ENCODE results near the gene TRAFD1.

The TRAFD1 gene

DNA sequence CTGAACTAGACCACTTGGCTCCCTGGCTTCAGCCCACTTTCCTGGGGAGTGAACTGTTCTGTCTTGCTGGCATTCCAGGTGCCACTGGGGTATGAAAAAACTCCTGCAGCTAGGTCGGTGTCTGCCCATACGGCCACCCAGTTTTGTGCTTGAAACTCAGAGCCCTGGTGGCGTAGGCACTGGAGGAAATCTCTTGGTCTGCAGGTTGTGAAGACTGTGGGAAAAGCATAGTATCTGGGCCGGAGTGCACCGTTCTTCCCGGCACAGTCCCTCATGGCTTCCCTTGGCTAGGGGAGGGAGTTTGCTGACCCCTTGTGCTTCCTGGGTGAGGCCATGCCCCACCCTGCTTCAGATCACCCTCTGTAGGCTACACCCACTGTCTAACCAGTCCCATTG, 33.8 kb downstream of the TRAFD1 start:
- DNase-seq = no peak

DNA sequence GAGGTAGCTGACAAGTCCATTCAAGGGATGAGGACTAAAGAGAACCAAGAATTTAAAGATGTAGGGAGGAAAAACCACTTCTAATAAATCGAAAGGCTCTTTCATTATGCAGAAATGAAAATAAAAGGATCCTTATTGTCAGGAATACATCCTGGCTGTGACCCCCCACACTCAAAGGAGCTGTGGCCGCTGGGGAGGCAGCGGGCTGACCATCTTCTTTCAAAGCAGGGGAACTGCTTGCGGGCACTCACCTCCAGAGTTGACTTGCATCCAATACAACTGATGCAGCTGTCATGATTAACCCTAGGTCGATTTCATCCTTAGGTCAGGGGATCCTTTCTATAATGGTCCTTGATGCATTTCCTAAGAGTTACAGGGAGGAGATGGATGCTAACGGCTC, 35.3 kb downstream of the TRAFD1 start:
- no peak for DNase-seq

- DNase-seq = no peak
These were observed 36.4 kb downstream of the TRAFD1 start for GRCh38 chr12:112161711-112162110.

DNA sequence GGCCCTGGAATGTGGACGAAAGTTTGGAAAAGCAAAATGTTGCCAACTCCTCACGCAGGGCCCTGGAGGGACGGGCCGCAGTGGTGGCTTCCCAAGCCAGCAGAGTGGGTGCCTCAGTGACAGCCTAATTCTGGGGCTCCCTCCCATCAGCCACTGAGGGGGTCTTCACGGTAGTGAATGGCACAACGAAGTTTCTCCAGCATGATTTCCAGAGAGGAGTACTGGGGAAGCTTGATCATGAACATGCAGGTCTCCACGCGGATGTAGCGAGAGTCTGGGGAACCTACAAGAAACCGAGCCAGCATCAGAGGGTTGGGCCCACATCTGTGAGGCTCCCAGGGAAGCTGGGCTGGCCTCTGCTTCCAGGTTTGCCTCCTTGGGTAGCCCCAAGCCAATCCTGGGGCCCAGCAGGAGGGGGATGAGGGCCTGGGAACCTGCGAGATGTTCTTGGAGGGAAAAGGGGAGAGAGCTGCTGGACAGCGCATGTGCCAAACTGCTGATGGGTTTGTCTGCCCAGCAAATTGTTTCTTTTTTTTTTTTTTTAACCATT, 37.0 kb downstream of the TRAFD1 start:
- no peak for DNase-seq

- no peak for DNase-seq
These were observed 37.7 kb downstream of the TRAFD1 start for GRCh38 chr12:112163056-112163455.

GRCh38 chr12:112163471-112163991, 38.2 kb downstream of the TRAFD1 start:
- DNase-seq = no peak

DNA sequence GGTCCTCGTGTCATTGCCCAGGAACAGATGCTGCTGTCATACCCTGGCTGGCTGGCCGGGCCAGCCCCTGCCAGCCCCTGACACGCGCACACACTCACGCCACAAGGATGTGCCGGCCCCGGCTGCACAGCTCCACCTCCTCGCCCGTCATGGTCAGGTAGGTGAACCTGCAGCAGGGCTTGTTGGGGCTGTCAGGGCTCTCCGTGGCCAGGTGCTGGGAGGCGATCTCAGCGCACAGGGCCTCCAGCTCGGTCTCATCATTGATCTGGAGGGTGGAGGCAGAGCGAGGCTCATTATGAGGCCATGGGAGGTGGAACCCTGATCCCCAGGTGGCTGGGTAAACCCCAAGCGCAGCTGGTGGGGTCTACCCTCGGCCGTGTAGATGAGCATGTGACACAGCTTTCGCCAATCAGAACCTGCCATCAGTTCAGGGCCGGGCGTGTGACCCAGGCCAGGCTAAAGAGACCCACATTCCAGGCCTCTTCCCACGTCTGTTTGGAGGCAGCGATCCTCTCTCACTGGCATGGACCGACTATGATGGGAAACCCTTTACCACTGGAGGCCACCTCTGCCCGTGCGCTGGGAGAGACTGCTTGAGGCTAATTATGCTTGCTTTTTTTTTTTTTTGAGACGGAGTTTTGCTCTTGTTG, 38.8 kb downstream of the TRAFD1 start:
- no peak for DNase-seq

- no peak for DNase-seq
These were observed 40.3 kb downstream of the TRAFD1 start for GRCh38 chr12:112165624-112166023.

DNA sequence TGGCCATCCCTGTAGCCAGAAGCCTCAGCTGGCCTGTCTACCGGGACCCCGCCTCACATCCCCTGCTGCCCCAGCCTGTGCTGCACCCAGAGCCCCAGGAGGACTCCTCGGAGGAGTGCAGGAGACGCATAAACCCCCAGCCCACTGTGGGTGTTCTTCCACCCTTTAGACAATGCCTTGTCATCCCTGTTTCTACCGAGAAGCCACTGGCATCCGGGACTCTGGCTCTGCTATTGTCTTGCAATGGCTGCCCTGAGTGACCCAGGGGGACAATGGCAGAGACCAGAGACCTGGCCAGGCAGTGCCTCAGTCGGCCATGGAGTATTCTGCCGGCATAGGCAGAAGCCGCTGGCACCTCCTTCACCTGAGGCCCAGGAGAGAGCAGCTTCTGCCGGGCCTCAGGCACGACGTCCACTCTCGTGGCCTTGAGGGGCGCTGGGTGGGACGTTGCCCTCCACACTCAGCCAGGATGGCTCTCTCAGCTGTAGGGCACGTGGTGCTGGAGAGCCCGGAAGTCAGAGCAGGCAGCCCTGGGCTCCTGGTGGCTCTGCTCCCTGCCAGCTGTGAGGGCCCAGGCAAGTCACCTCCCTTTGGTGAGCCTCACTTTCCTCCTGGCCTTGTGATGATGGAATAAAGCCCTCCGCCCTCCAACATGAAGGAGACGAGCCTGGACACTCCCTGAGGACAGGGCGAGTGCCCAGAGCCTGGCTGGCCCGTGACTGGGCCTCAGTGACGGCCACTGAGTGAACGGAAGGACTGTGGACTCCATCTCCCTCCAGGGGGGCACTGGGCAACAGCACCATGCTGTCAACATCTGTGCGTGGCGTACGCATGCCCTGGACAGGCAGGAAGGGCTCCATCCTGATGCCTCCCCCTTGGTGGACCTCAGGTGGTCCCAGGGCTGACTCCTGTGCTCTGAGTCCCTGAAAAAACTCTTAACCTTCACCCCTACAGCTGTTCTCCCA, 41.0 kb downstream of the TRAFD1 start:
- DNase-seq = no peak

DNA sequence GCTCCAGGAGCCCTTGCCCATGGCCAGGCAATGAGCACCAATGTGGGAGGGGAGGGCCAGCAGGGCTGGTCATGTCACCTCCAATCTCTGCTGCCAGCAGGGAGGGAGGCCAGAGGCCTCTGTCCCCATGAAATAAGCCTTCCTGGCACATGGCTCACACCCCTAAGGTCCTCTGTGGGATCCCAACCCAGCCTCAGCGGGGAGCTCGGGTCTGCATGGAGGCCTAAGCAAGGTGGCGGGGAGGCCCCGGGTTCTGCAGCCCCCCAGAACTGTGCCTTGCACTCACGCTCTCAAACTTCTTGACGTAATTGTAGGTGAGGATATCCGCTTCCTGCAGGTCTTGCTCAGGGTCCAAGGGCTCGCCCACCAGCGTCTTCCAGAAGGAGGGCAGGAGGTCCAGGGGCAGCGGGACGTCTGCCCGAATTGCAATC, 41.7 kb downstream of the TRAFD1 start:
- no peak for DNase-seq

DNA sequence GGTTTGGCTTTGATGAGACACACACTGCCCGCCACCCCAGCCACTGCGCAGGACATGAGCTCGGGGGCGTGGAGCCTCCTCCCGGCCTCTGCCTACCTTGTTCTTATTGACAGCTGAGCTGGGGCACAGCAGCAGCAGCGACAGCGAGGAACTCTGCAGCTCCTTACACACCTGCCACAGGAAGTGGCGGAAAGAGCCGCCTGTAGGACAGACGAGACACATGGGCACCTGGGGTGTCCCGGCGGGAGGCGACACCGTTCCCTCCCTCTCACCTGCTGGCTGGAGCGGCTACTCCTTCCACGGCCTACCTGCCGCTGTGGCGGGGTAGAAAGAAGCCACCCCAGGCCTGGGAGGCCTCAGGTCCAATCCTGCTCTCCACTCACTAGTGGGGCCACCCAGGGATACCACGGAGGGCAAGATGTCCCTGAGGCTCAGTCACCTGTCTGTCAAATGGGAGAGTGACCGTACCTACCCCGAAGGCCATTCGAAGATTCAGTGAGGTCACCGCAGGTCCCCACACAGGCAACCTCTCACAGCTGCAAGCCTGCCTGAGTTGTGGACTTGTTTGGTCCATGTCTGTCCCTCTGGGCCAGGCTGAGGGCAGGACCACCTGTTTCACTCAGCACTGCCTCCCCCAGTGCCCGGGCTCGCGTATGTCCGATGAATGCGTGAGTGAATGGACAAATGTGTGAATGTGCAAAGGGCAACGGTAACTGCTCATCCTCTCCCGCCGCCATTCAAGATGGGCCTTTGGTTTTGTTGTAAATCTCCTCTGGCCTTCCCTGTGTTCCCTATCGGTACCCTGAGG, 42.6 kb downstream of the TRAFD1 start:
- DNase-seq = no peak

DNA sequence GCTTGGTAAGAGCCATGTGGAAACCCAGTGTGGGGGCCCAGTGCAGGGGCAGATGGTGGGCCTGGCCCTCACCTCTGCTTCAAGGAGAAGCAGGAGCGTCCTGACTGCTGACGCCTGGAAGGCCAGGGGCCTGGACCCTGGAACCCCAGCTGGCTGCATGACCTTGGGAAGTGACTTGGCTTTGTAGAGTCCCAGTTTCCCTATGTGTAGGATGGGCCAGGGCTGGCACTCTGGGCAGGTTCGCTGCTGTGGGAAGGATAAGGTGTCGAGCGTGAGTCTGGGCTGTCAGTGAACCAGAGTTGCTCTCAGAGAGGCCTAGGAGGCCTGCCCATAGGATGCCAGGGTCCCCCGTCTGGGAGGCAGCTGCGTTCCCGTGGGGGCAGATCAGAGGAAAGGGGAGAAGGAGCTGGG, 43.2 kb downstream of the TRAFD1 start:
- DNase-seq = no peak

DNA sequence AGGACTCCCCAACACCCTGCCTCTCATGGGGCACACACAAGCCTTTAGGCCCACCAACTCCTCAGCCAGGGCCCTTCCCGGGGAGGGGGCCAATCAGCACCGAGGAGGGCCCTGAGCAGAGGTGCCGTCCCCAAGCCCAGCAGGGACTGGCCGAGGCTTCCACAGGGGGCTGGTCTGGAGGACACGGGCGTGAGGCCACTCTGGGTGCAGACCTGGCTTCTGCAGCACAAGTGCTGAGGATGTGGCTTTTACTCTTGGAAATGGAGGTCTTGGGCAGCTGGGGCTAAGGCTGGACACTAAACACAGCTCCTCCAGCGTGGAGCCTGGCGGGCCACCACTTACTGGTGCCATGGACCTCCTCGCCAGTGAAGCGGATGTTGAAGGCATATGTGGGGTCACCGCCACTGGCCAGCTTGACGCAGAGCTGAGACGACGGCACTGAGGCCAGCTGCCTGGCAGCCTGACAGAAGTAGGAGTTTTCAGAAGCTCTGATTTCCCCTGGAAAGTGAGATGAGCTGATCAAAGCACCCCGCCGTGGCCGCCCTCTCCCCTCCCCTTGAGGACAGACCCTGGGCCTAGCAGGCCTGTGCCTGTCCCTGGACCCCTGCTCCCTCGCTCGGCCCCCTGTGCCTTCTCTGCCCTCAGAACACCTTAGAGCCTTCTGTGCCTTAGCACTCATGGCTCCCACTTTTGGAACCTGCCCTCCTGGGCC, 44.0 kb downstream of the TRAFD1 start:
- no peak for DNase-seq

DNA sequence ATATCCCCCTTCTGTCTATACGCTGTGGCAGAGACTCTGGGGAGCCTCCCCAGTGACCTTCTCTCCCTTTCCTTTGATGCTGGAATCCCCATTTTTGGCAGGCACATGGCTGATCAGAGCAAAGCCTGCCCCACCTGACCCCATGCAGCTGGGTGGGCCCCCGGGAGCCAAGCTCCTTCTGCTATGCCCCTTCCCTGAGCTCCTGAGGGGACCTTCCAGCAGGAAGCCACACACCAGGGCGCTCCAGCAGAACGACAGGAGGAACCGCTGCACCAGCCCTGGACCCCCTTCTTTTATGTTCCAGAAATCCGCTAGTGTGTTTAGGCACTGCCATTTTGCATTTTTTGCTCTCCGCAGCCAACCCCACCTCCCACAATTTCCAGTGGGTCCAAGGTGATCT, 44.6 kb downstream of the TRAFD1 start:
- no peak for DNase-seq

GRCh38 chr12:112170376-112170775, 45.0 kb downstream of the TRAFD1 start:
- DNase-seq = no peak

DNA sequence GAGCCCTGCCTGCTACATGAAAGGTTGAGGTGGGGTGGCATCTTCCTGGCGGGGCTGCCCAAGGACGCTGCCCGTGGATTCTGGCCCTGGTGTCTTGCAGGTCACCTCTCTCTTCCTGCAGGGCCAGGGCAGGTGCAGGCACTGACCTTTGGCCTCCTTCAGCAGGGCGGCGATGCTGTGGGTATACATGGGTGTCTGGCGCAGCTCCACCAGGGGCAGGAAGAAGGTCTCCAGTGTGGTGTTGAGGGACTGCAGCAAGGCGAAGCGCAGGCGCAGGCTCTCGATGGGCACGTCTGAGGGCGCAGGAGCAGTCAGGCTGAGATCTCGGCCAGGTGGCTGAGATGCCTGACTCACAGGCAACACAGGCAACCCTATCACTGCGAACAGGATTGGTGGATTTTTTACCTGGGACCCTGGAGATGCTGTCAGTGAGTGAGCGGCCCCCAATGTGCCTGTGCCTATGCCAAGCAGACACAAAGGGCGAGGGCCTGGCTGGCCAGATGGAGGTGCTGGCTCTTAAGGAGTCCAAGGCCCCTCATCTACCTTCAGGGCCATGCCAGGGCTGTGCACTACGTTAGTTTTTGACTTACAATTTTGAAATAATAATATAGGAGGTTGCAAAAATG, 45.7 kb downstream of the TRAFD1 start:
- no peak for DNase-seq

DNA sequence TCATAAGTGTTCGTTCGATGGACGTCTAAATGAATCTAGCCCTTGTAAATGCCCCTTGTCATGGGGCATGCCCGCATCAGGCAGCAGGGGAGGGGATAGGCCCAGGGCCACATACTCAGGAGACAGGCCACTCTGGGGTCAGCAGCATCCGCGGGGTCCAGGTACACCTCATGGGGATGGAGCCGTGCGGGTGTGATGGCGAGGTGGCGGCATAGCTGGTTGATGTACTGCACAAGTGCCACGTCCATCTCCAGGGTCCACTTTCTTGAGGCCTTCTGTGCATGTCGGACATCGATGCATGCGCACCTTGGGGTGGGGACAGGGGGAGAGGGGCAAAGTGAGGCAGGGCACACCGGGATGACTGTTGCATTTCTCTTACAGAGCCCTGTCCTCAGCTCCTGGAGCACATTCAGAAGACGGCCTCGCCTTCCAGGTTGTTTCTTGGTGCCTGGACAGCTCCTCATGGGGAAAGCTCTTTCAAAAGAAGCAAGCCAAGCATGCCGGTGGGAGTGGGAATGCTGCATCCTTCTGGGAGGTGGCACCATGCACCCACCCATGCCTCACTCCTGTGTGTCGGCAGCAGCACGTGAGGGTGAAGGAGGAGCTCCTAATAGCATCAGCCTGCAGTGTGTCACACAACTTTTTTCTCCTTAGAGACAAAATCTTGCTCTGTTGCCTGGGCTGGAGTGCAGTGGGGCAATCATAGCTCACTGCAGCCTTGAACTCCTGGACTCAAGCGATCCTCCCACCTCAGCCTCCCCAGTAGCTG, 47.4 kb downstream of the TRAFD1 start:
- DNase-seq = no peak

DNA sequence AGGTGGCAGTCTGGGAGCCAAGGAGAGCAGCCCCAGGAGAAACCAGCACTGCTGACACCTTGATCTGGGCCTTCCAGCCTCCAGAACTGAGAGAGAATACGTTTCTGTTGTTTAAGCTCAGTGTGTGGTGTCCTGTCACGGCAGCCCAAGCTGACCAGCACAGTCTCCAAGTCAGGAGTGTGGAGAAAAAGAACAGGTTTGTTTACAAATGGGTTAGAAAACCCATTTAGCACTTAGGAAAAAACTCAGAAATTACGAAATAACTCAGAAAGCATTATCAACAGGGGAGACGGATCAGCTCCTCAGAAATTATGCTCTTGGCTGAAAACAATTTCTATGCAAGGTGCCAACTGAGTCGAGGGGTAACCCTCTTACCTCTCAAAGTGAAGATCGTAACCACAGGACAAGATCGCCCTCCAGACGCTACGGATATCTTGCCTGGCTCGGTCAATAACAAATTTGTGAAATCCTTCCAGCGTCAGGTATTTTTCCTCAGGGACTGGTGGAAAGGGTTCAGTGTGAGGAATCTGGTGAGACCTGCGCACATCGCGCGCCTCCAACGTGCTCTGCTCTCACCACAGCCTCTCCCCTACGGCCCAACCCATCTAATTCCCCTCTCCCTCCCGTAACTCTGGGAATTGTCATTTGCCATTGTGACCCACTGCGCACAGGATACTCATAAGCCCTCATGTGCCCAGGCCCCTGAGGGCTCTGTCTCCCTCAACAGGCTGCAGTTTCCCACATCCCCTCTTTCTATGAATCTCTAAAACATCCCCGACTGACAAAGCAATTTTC, 50.2 kb downstream of the TRAFD1 start:
- no peak for DNase-seq

DNA sequence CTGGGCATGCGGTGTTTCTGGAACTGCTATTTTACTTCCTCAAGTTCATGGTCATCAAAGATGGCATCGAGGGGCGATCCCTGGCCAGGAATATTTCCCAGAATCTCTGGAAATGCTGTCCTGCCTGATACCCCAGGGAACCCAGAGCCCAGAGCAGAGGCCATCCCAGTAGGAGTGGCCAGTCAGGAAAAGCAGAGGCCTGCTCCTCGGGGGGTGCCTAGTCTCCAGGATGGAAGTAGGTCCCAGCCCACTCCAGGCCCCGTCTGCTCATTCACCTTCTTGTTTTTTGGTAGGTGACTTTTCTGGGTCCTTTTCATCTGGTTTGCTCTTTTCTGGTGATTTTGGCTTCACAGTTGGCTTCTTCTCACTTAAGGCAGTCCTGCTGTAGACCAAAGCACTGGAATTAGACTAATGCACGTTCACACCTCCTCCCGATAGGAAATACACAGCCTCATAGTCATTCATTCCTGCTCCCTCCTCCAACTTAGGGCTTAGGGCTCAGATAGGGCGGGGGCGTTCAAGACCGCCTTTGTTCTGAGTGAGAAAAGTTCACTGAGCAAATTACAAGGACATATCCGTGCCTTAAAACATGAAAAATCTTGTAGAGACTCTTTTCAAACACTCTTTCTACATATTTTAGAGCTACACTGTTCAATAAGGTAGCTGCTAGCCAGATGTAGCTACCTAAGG, 51.1 kb downstream of the TRAFD1 start:
- DNase-seq = no peak
